Sciatic nerve (tissue), 2 donors: ENCODE results near the gene NPHS1. TPM values are rescaled to one million over a fixed set of nuclear protein-coding genes. Genes with fewer than 3 reads are reported as not detected.
"Not testable (repeated sequence)": the region's sequence is repeated elsewhere in the genome, so short reads cannot be mapped to it uniquely, and the experiment has no call there.

ENCODE experiments used
- ATAC-seq: fragments of 200-7000 bp; cut with Tn5 transposase; one replicate; pipeline ENCODE4 v1.9.1; 2020; ENCODE audit warnings: mild to moderate bottlenecking, moderate library complexity
- DNase-seq: peaks from one replicate; pipeline ENCODE4 v3.0.0-alpha.2; 2020; ENCODE audit warnings: low spot score
- intact Hi-C: fragments of 100-400 bp; cut with DNase I; formaldehyde crosslinking; loops from one replicate; pipeline ENCODE4 v1.14.2; 2022
- total RNA-seq: library from RNA; stranded (reverse); fragmentation: NEBNext Ultra II Directional; extraction: Animal tissue kit (Norgen Biotek cat#: 25700); gene quantifications from one replicate; pipeline ENCODE4 v1.2.1, GENCODE V29; 2021
- donor health status: DM: no; HTN: no; CAD: no.
- donor health status: DM: no; HTN: no; CAD: no.

NPHS1 gene, protein sequence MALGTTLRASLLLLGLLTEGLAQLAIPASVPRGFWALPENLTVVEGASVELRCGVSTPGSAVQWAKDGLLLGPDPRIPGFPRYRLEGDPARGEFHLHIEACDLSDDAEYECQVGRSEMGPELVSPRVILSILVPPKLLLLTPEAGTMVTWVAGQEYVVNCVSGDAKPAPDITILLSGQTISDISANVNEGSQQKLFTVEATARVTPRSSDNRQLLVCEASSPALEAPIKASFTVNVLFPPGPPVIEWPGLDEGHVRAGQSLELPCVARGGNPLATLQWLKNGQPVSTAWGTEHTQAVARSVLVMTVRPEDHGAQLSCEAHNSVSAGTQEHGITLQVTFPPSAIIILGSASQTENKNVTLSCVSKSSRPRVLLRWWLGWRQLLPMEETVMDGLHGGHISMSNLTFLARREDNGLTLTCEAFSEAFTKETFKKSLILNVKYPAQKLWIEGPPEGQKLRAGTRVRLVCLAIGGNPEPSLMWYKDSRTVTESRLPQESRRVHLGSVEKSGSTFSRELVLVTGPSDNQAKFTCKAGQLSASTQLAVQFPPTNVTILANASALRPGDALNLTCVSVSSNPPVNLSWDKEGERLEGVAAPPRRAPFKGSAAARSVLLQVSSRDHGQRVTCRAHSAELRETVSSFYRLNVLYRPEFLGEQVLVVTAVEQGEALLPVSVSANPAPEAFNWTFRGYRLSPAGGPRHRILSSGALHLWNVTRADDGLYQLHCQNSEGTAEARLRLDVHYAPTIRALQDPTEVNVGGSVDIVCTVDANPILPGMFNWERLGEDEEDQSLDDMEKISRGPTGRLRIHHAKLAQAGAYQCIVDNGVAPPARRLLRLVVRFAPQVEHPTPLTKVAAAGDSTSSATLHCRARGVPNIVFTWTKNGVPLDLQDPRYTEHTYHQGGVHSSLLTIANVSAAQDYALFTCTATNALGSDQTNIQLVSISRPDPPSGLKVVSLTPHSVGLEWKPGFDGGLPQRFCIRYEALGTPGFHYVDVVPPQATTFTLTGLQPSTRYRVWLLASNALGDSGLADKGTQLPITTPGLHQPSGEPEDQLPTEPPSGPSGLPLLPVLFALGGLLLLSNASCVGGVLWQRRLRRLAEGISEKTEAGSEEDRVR (N-terminal part only)
- not detected for total RNA-seq

DNA sequence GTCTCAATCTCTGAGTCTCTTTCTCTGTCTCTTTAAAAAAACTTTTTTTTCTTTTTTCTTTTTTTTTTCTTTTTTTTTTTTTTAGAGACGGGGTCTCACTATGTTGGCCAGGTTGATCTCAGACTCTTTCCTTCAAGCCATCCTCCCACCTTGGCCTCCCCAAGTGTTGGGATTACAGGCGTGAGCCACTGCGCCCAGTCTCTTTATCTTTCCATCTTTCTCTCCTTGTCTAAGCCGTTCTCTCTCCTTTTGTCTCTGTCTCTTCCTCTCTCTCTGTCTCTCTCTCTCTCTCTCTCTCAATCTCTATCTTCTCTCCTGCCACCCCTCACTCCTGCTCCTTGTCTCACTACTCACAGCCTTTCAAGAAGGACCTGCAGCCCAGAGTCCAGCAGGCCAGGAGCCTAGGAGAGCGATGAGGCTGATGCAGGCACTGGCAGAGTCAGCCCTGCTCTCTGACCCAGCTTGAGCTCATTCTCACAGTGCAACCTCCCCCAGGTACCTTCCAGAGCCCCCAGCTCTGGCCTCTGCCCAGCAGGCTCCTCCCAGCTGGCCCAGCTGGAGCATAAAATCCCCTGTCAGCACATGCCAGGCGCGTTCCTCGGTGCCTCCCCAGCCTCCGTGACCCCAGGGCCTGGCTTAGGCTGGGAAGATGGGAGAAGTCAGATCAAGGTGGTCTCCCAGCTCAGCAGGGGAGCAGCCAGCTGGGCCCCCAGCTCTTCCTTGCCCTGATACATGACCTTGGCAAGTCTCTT is at the start of gene NPHS1:
Gene NPHS1 (minus strand): TSS at position 476 of the 752 bp plus-strand sequence. CDS start 667 bp downstream, outside the sequence.
- no peak for ATAC-seq
- no peak for DNase-seq
- intact Hi-C loops, result no loop called here

DNA sequence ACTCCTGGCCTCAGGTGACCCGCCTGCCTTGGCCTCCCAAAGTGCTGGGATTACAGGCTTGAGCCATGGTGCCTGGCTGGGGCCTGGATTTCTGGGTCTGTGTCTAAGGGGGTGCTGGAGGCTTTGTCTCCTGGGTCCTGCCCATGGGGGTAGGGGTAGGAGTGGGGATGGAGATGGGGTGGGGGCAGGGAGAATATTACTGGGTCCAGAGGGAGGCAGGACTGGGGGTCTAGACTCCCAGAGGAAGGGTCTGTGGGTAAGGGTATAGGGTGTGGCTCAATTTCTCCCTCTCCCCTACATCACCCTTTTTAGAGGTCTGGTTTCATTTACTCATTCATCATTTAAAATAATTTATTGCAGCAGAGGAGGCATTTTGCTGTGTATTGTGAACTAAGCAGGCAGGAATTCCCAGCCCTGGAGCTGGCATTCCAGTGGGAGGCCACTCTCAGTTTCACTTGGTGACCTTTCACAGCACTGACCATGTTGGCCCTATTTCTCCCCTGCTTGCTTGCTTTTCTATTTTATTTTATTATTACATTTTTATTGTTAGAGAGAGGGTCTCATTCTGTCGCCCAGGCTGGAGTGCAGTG is 48.8 kb upstream of the NPHS1 start:
- intact Hi-C loops, result no loop called here
- no peak for DNase-seq
- ATAC-seq, result no peak

DNA sequence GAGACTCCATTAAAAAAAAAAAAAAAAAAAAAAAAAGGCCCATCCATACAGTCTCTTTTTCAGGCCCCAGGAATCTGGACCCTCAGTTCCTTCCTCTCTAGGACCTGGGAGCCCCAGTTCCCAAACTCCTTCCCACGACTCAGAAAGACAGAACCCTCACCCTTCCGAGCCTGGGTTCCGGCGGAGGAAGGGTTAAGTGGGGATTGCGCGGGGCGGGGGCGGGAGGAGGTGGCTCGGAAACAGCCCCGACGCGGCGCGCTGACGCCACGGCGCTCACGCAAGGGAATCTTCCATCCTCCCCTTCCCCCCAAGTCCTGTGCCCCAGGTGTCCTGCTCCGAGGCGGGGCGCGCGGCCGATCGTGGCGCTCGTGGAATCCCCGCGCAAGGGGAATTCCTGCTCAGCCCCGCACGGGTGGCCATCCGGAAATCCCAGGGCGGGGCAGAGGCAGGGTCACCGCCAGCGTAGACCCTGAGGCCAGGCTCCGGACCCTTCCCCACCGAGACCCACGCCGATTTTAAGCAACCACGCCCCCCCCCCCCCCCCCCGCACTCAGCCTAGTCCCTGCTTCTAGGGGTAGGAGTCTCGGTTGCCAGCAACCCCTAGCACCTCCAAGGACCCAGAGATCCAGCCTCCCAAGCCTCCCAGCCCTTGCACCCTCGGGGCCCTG is 47.4 kb upstream of the NPHS1 start:
- ATAC-seq (peak; percentile 86), DNase-seq (peak; percentile 86)
- intact Hi-C loops, result no loop called here

DNA sequence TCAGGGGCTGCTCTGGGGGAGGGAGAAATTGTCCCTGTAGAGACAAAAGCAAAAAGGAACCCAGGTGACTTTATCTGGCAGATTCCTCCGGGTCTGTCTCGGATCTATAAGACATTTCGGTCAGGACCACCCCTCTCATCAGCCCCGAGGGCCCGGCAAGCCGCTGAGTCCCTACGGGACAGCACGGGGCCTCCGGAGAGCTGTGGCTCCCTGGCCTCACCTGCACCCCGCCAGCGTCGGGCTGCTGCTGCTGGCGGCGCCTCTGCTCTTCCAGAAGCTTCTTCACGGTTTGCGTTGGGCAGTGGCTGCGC is 46.1 kb upstream of the NPHS1 start:
- DNase-seq (no peak), ATAC-seq (no peak)
- intact Hi-C loops, result no loop called here

DNA sequence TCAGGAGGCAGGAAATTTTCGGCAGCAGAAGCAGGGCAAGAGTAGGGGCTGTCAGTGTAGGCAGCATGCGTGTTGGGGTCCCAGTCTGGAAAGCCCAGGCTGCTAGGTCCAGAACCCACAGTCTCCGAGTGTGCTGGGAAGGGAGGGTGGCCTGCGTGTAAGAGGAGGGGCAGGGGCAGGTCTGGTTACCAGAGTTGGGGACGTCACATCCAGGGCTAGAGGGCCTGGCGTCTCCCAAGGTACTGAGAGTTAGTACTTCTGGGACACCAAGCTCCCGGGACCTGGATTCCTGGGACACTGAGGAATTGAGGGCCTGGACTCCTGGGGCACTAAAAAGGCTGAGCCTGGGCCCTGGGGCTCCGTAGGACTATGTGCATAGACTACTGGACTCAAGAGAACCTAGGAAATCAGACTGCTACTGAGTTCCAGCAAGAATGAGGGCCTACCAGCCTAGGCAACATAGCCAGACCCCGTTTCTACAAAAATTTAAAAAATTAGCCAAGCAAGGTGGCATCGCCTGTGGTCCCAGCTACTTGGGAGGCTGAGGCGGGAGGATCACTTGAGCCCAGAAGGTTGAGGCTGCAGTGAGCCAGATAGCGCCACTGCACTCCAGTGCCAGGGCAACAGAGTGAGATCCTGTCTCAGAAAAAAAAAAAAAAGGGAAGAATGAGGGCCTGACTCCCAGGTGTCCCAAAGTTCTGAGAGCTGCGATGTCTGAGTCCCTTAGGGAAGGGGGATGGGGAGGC is 45.6 kb upstream of the NPHS1 start:
- DNase-seq (no peak), ATAC-seq (no peak)
- intact Hi-C loops, result no loop called here

DNA sequence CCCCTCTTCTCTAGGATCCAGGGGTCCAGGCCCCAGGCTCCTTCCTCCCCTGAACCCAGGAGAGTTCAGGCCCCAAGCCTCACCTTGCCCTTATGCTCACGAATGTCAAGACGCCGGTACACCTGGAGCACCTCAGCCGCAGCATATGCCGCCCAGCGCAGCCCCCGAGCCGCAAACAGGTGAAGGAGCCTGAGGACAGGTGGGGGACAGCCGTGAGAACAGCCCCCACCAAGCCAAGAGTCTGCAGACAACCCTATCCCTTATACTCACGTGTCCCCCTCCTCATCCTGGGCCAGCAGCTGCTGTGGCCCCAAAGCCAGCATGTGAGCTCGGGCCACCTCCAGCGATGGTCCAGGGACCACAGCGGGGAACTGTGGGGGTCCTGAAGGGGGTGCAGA is 44.3 kb upstream of the NPHS1 start:
- DNase-seq (no peak), ATAC-seq (no peak)
- intact Hi-C loops, result no loop called here

DNA sequence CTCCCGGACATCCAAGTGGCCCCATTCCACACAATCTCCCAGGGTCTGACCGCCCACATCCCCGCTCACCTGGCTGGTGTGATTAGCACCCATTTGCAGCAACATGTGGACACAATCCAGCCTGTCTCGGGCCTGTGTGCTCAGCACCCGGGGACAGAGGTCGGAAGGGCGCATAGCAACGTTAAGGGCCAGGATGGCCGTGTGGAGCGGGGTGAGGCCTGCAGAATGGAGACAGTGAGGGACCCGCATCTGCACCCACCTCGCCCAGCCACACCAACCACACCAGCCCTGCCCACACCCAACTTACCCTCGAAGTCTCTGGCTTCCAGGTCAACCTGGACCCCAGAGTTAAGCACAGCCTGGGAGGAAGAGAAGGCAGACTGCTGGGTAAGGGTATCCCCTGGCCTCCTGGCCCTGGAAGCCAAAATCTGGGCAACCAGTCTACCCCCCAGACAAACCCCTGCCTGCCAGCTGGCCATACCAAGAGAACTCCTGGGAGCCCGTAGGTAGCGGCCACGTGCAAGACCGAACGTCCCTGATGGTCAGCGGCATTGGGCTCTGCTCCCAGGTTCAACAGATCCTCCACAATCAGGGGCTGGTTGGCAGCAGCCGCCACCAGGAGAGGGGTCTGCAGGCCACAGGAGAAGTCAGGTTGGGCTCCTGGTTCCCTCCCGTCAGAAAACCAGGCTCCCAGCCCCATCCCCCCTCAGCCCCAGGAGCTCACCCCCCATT is 43.8 kb upstream of the NPHS1 start:
- ATAC-seq (no peak), DNase-seq (no peak)
- intact Hi-C loops, result no loop called here

DNA sequence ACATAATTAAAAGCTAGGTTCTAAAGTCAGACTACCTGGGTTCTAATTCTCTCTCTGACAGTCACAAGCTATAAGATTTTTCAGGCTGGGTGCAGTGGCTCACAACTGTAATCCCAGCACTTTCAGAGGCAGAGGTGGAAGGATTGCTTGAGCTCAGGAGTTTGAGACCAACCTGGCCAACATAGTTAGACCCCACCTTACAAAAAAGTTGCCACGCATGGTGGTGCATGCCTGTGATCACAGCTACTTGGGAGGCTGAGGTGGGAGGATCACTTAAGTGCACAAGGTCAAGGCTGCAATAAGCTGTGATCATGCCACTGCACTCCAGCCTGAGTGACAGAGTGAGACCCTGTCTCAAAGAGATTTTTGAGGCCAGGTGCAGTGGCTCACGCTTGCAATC is 42.0 kb upstream of the NPHS1 start:
- DNase-seq, result no peak
- ATAC-seq, result no peak
- intact Hi-C loops, result no loop called here

DNA sequence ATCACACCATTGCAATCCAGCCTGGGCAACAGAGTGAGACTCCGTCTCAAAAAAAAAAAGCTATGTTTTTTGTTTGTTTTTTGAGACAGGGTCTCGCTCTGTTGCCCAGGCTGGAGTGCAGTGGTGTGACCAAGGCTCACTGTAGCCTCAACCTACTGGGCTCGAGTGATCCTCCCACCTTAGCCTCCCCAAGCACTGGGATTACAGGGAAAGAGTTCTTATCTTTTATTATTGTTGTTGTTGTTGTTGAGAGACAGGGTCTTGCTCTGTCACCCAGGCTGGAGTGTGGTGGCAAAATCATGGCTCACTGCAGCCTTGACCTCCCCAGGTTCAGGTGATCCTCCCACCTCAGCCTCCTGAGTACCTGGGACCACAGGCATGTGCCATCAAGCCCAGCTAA is 39.5 kb upstream of the NPHS1 start:
- ATAC-seq, intact Hi-C loops, DNase-seq: not testable (repeated sequence)

DNA sequence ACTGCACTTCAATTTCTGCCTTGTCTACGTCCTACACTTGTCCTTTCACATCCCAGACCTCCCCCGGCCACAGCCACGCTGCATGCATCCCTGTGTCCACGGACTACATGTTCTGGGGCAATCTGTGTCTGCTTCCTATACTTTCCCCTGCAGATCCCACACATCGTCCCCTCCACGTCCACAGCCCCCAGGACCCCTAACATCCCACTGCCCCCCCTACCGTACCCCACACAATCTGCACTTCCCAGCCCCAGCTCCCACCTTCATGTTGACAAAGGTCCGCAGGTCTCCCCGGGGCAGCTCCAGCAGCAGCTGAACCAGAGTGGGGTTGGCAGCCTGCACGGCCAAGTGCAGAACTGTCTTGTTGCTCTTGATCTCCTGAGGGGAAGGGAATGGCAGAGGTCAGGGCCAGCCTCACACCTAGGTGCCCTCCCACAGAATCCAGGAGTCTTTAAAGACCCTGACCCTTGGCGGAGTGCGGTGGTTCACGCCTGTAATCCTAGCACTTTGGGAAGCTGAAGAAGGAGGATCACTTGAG is 37.9 kb upstream of the NPHS1 start:
- intact Hi-C loops, result no loop called here
- no peak for DNase-seq
- ATAC-seq, result no peak

DNA sequence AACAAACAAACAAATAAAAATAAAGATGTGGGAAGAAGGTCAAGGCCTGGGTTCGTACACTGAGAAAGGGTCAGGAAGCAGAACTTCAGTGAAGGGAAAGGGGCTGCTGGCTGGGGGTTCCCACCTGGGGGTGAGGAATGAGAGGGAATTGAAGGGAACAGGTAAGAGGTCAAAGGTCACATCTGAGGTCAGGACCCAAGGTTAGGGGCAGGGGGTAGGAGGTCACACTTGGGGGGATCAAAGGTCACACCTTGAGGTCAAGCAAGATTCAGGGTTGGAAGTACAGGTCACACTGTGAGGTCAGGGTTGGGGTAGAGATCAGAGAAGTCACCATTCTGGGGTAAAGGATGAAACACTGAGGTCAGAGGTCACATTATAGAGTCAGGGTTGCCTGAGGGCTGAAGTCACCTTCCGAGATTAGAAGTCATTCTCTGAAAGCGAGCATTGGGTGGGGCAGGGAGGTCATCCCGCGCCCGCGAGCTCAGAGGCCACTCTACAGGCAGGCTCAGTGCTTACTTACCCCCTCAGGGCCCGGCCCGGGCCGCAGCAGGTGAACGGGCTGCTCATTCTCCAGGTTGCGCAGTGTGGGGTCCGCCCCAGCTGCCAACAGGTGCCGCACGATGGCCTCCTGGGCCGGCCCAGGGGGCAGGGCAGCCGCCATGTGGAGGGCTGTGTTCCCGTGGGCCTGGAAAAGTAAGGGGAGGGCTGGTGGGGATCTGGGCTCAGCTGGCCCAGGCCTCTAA is 37.2 kb upstream of the NPHS1 start:
- DNase-seq (no peak), ATAC-seq (no peak)
- intact Hi-C loops, result no loop called here

DNA sequence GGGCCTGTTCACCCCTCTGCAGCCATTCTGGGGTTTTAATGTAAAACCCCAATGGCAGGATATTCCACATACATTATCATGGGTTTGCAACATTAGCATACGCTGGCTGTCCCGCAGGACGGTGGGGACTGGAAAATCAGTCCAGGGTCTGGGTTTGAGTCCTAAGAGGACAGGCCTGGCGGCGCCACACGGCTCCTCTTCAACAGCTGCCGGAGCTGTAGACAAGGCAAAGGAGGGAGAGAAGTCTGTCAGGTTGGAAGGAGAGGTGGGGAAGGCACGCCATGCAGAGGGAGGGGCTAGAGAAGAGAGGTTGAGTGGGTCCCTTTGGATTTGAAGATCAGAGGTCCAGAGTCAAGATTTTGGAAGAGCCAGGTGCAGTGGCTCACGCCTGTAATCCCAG is 36.1 kb upstream of the NPHS1 start:
- no peak for ATAC-seq
- intact Hi-C loops, result no loop called here
- DNase-seq, result no peak

DNA sequence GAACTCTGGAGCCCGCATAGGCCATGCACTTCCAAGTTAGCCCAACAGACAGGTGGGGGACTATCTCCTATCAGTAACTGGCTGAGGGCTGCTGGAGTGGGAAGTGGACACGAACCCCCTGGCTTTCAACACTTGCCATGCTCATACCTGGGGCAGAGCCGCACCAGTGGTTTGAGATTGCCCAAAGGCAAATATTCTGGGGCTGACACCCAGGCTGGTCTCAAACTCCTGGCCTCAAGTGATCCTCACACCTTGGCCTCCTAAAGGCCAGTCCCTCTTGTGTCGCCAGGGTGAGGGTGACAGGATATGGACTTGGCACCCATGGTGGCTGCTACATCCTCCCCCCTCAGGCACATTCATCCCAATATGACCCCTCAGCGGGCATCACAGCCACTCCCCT is 34.9 kb upstream of the NPHS1 start:
- DNase-seq, result no peak
- intact Hi-C loops, result no loop called here
- no peak for ATAC-seq

DNA sequence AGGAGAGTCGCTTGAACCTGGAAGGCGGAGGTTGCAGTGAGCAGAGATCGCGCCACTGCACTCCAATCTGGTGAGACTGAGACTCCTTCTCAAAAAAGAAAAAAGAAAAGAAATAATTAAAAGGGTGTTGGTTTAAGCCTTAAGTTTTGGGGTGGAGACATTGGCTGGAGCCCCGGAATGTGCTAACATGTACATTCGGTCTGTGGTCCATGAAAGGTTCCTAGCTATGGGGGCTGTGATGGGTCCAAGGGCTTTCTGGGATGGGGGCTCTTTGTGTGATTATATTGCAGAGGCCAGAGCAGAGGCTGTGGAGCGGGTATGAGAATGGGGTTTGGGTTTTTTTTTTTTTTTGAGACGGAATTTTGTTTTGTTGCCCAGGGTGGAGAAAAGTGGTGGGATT is 33.6 kb upstream of the NPHS1 start:
- DNase-seq (no peak), ATAC-seq (no peak)
- intact Hi-C loops, result no loop called here

DNA sequence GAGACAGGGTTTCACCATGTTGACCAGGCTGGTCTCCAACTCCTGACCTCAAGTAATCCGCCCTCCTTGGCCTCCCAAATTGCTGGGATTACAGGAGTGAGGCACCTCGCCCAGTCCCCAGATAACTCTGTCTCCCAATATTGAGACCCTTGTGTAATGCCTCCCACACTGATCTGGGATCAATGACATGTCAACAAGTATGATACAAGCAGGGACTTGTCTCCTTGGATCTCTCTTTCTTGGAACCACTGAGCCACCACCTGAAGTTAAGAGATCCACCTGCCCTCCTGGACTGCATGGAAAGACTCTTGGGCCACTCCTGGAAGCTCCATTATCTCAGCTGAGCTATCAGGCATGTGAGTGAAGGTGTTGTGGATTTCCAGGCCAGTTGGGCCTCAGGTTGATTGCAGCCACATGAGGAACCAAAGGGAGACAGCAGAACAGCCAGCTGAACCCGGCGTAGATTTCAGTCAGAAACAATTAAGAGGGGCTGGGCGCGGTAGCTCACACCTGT is 33.0 kb upstream of the NPHS1 start:
- intact Hi-C loops, result no loop called here
- no peak for ATAC-seq

DNA sequence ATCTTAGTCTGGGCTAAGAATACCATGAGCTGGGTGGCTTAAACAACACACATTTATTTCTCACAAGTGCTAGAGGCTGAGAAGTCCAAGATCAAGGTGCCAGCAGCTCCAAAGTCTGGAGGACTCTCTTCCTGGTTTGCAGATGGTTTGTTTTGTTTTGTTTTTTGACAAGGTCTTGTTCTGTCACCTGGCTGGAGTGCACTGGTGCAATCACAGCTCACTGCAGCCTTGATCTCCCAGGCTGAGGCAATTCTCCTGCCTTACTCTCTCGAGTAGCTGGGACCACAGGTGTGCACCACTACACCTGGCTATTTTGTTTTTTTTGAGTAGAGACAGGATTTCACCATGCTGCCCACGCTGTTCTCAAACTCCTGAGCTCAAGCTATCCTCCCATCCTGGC is 31.6 kb upstream of the NPHS1 start:
- no peak for ATAC-seq
- intact Hi-C loops, result no loop called here

More for the DNA sequence above, 33.0 kb upstream of the NPHS1 start:
- no peak for DNase-seq

More for the DNA sequence above, 31.6 kb upstream of the NPHS1 start:
- DNase-seq, result no peak
